K562 (cell line): Measurements from ENCODE around the gene SYMPK. TPM values are rescaled to one million over a fixed set of nuclear protein-coding genes. Genes with fewer than 3 reads are reported as not detected.

ENCODE experiments used
- MIER1 ChIP-seq: fragments of 450-650 bp; IDR thresholded peaks from 2 replicates; pipeline ENCODE4 v1.6.1; 2016; ENCODE audit warnings: antibody characterized with exemption, mild to moderate bottlenecking, low read depth
- POLR3A ChIP-seq: IDR thresholded peaks from 2 replicates; pipeline ENCODE4 v1.6.1; 2011; ENCODE audit warnings: borderline replicate concordance, mild to moderate bottlenecking, moderate library complexity; ENCODE audit not compliant: insufficient read length, insufficient read depth; ENCODE audit errors: extremely low read depth
- ZNF212 ChIP-seq: fragments of 450-650 bp; formaldehyde crosslinking; IDR thresholded peaks from 2 replicates; pipeline ENCODE4 v1.4.0; 2020; ENCODE audit warnings: mild to moderate bottlenecking
- polyA plus RNA-seq, 8 experiments: library from polyadenylated mRNA; depleted of rRNA in 4 of 8; stranded (reverse) in 5 of 8; unstranded in 3 of 8; fragments of >200 nt; fragmentation: Nextera tagmentation in 2 of 8; fragmentation: Illumina TruSeq in 1 of 8; extraction: Ambion mirVana in 2 of 8; extraction: Trizol in 1 of 8; gene quantifications; 2 replicates each; pipeline versions ENCODE4 v1.2.1 to v1.2.3, GENCODE V29; 2011 to 2014; ENCODE audit warnings: inconsistent platforms in 1 of 8, missing spikeins in 1 of 8
- total RNA-seq, 7 experiments: library from RNA; depleted of rRNA in 6 of 7; stranded (reverse); fragments of >200 nt in 6 of 7; fragmentation: Illumina TruSeq in 2 of 7; extraction: Trizol in 2 of 7; gene quantifications; 2 replicates each; pipeline versions ENCODE4 v1.2.1 to v1.2.3, GENCODE V29; 2011 to 2021; ENCODE audit warnings: low replicate concordance in 1 of 7
- TF ChIP-seq, protein P1 (sequence below): fragments of 450-650 bp; IDR thresholded peaks from 2 replicates; pipeline ENCODE4 v1.6.1; 2017; ENCODE audit warnings: antibody characterized with exemption, mild to moderate bottlenecking
- TF ChIP-seq, protein P2 (sequence below): fragments of 250-450 bp; sonication (Bioruptor Pico); IDR thresholded peaks from 2 replicates; pipeline ENCODE4 v1.8.0; 2022; ENCODE audit warnings: moderate library complexity, mild to moderate bottlenecking, inconsistent platforms
- TF ChIP-seq, protein P3 (sequence below): fragments of 450-650 bp; formaldehyde crosslinking; IDR thresholded peaks from 2 replicates; pipeline ENCODE4 v1.4.0; 2020; ENCODE audit warnings: mild to moderate bottlenecking
- TF ChIP-seq, protein P4 (sequence below), 2 experiments: fragments of 450-650 bp; IDR thresholded peaks; 2 replicates each; pipeline ENCODE4 v1.6.1; 2016; ENCODE audit warnings: mild to moderate bottlenecking in 2 of 2, borderline replicate concordance in 1 of 2, low read depth in 1 of 2, moderate library complexity in 1 of 2
- TF ChIP-seq, protein P5 (sequence below): fragments of 450-650 bp; IDR thresholded peaks from 2 replicates; pipeline ENCODE4 v1.6.1; 2014; ENCODE audit warnings: low read depth, mild to moderate bottlenecking, moderate library complexity, borderline replicate concordance

SYMPK gene
- total and polyA plus RNA-seq, 9 of the 15 experiments (the other 6 are each of a cell fraction or from before 2014, with no cell fraction given): 0.73 to 95.5 (median 58.4) TPM

DNA sequence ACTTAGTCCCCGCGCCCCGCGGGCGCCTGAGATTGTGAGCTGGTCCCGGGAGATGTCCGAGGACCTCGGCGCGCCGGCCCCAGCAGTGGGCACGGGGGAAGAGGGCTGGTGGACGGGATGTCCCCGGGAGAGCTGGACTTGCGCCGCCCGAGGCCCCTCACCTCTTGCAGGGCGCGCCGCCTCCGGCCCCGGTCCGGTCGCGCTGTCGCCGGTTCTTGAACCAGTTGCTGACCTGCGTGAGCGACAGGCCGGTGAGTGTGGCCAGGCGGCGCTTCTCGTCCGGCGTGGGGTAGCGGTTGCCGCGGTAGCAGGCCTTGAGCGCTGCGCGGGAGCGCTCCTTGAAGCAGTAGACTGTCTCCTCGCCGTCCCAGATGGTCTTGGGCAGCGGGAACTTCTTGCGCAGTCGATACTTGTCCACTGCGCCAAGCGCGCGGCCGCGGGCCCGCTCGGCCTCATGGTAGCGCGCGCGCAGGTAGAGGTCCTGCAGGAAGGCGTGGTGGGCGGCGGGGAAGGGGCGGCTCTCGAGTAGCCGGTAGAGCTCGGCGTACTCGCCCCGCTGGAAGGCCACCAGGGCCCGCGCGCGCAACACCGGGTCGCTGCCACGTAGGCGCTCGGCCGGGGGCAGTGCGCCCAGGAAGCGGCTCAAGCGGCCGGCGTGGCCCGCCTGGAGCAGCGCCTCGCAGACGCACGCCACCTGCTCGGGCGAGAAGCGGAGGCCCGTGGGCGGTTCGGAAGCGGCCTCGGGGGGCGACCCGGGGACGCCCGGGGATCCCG is 94.9 kb downstream of the SYMPK start (continued):
- TF ChIP-seq, protein P1, sequence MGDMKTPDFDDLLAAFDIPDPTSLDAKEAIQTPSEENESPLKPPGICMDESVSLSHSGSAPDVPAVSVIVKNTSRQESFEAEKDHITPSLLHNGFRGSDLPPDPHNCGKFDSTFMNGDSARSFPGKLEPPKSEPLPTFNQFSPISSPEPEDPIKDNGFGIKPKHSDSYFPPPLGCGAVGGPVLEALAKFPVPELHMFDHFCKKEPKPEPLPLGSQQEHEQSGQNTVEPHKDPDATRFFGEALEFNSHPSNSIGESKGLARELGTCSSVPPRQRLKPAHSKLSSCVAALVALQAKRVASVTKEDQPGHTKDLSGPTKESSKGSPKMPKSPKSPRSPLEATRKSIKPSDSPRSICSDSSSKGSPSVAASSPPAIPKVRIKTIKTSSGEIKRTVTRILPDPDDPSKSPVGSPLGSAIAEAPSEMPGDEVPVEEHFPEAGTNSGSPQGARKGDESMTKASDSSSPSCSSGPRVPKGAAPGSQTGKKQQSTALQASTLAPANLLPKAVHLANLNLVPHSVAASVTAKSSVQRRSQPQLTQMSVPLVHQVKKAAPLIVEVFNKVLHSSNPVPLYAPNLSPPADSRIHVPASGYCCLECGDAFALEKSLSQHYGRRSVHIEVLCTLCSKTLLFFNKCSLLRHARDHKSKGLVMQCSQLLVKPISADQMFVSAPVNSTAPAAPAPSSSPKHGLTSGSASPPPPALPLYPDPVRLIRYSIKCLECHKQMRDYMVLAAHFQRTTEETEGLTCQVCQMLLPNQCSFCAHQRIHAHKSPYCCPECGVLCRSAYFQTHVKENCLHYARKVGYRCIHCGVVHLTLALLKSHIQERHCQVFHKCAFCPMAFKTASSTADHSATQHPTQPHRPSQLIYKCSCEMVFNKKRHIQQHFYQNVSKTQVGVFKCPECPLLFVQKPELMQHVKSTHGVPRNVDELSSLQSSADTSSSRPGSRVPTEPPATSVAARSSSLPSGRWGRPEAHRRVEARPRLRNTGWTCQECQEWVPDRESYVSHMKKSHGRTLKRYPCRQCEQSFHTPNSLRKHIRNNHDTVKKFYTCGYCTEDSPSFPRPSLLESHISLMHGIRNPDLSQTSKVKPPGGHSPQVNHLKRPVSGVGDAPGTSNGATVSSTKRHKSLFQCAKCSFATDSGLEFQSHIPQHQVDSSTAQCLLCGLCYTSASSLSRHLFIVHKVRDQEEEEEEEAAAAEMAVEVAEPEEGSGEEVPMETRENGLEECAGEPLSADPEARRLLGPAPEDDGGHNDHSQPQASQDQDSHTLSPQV: no peak; the same call in 1 of the 2 replicates
- TF ChIP-seq, protein P2, sequence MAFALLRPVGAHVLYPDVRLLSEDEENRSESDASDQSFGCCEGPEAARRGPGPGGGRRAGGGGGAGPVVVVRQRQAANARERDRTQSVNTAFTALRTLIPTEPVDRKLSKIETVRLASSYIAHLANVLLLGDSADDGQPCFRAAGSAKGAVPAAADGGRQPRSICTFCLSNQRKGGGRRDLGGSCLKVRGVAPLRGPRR (CRISPR knock-in tag): no peak
- no peak for TF ChIP-seq MIER1
- TF ChIP-seq, protein P3, sequence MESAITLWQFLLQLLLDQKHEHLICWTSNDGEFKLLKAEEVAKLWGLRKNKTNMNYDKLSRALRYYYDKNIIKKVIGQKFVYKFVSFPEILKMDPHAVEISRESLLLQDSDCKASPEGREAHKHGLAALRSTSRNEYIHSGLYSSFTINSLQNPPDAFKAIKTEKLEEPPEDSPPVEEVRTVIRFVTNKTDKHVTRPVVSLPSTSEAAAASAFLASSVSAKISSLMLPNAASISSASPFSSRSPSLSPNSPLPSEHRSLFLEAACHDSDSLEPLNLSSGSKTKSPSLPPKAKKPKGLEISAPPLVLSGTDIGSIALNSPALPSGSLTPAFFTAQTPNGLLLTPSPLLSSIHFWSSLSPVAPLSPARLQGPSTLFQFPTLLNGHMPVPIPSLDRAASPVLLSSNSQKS (CRISPR knock-in tag): no peak
- TF ChIP-seq POLR3A: no peak
- TF ChIP-seq, protein P4, sequence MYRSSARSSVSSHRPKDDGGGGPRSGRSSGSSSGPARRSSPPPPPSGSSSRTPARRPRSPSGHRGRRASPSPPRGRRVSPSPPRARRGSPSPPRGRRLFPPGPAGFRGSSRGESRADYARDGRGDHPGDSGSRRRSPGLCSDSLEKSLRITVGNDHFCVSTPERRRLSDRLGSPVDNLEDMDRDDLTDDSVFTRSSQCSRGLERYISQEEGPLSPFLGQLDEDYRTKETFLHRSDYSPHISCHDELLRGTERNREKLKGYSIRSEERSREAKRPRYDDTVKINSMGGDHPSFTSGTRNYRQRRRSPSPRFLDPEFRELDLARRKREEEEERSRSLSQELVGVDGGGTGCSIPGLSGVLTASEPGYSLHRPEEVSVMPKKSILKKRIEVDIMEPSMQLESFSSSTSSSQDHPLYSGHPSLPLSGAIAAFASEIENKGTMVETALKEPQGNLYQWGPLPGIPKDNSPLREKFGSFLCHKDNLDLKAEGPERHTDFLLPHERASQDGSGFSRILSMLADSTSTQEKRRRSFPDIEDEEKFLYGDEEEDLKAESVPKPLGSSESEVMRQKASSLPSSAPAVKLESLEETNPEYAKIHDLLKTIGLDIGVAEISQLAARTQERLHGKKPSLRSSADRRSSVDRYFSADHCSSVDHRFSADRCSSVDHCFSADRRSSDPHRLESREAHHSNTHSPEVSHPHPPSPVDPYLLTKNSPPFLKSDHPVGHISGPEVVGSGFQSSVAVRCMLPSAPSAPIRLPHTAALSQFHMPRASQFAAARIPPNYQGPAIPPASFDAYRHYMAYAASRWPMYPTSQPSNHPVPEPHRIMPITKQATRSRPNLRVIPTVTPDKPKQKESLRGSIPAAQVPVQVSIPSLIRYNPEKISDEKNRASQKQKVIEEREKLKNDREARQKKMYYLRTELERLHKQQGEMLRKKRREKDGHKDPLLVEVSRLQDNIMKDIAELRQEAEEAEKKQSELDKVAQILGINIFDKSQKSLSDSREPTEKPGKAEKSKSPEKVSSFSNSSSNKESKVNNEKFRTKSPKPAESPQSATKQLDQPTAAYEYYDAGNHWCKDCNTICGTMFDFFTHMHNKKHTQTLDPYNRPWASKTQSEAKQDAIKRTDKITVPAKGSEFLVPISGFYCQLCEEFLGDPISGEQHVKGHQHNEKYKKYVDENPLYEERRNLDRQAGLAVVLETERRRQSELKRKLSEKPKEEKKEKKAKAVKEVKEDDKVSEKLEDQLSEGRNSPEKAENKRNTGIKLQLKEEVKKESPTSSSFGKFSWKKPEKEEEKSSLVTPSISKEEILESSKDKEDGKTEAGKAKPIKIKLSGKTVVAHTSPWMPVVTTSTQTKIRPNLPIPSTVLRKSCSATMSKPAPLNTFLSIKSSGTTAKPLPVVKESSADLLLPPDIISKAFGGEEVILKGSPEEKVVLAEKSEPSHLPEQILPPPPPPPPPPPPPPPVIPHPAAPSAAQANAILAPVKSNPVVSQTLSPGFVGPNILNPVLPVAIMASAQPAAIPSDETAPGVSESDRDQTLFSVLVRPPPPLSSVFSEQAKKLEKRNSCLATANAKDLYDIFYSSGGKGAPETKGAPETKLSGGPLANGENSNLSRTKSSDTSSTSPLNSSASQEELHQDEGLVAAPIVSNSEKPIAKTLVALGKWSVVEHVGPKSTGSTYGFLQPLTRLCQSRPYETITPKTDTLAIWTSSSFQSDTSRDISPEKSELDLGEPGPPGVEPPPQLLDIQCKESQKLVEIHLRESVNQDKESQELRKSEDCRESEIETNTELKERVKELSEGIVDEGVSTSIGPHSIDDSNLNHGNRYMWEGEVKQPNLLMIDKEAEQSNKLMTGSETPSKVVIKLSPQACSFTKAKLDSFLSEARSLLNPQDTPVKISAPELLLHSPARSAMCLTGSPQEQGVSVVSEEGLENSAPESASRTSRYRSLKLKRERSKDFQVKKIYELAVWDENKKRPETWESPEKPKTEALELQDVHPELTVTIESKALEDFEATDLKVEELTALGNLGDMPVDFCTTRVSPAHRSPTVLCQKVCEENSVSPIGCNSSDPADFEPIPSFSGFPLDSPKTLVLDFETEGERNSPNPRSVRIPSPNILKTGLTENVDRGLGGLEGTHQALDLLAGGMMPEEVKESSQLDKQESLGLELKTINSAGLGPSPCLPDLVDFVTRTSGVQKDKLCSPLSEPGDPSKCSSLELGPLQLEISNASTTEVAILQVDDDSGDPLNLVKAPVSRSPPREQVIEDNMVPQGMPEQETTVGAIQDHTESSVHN (IDR thresholded peaks at IDR 0.05; ENCODE audit: borderline replicate concordance in 1 of 2, low read depth in 1 of 2): no peak
- no peak for TF ChIP-seq ZNF212 (CRISPR knock-in tag)
- TF ChIP-seq, protein P5, sequence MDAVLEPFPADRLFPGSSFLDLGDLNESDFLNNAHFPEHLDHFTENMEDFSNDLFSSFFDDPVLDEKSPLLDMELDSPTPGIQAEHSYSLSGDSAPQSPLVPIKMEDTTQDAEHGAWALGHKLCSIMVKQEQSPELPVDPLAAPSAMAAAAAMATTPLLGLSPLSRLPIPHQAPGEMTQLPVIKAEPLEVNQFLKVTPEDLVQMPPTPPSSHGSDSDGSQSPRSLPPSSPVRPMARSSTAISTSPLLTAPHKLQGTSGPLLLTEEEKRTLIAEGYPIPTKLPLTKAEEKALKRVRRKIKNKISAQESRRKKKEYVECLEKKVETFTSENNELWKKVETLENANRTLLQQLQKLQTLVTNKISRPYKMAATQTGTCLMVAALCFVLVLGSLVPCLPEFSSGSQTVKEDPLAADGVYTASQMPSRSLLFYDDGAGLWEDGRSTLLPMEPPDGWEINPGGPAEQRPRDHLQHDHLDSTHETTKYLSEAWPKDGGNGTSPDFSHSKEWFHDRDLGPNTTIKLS: peak; percentile 97
